ENCODE results near the gene CD1B.

The CD1B gene

DNA sequence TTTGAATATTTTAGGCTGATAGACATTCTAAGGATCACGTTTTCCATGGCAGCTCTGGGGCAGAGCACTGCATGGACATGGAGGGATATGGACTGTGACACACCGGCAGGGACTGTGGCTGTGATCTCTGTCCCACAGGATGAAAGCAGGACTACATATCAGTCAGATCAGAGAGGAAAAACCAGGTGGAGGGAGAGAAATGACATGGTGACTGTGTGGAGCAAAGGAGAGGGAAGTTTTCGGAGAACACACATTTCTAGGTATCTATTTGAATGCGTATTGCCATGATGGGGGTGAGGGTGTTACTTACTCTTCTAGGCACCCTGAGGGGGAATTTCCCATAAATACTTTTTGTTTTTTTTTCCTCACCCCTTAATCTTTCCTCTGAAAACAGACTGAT lies 44.8 kb downstream of the CD1B start:
- TF ChIP-seq GATA2 (IDR thresholded peaks at IDR 0.05; ENCODE audit: low read depth, low read length) (no peak), GATA3 (IDR thresholded peaks at IDR 0.05; ENCODE audit: low read depth, low read length) (no peak)

- TF ChIP-seq GATA3 (IDR thresholded peaks at IDR 0.05; ENCODE audit: low read depth, low read length), result no peak
- TF ChIP-seq GATA2 (IDR thresholded peaks at IDR 0.05; ENCODE audit: low read depth, low read length), result no peak
Observed at GRCh38 chr1:158285756-158286241, 45.5 kb downstream of the CD1B start.

DNA sequence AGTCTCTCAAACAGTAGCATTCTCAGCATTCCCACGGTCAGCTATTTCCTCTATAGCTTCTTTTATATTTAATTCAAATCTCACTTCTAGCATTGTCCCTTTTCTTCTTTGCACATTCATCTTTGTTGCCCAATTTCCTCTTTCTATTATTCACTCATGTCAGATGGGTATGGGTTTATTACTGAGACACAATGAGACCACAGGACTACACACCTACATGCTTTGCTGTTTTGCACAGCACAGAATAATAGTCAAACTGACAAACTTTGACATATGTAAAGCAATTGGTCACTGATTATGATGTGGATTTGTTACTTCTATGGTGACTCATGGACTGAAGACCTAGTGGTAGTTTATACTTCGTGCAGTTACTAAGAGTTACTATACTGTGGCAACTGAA lies 47.4 kb downstream of the CD1B start:
- TF ChIP-seq GATA2 (IDR thresholded peaks at IDR 0.05; ENCODE audit: low read depth, low read length) (no peak), GATA3 (IDR thresholded peaks at IDR 0.05; ENCODE audit: low read depth, low read length) (no peak)
